ENCODE data around the gene HOMER2.
"Not testable (repeated sequence)": the region's sequence is repeated elsewhere in the genome, so short reads cannot be mapped to it uniquely, and the experiment has no call there.

Gene HOMER2

GRCh38 chr15:82831894-82832600 lies 120.5 kb downstream of the HOMER2 start:
- no peak for DNase-seq (ENCODE audit: low read depth in 2 of 2)

- DNase-seq (ENCODE audit: low read depth in 2 of 2) = no peak
Observed at GRCh38 chr15:82830427-82831173, 121.9 kb downstream of the HOMER2 start.

- DNase-seq (ENCODE audit: low read depth in 2 of 2) = no peak
Observed at GRCh38 chr15:82829234-82829633, 123.3 kb downstream of the HOMER2 start.

- DNase-seq (ENCODE audit: low read depth in 2 of 2) = no peak
Observed at GRCh38 chr15:82828075-82828474, 124.4 kb downstream of the HOMER2 start.

- DNase-seq (ENCODE audit: low read depth in 2 of 2) = no peak
Observed at GRCh38 chr15:82823049-82823448, 129.5 kb downstream of the HOMER2 start.

GRCh38 chr15:82821851-82822250 lies 130.7 kb downstream of the HOMER2 start:
- not testable (repeated sequence) for DNase-seq (ENCODE audit: low read depth in 2 of 2)

GRCh38 chr15:82821396-82821795 lies 131.1 kb downstream of the HOMER2 start:
- not testable (repeated sequence) for DNase-seq (ENCODE audit: low read depth in 2 of 2)

GRCh38 chr15:82820128-82820527 lies 132.4 kb downstream of the HOMER2 start:
- no peak for DNase-seq (ENCODE audit: low read depth in 2 of 2)

GRCh38 chr15:82812994-82813393 lies 139.5 kb downstream of the HOMER2 start:
- no peak for DNase-seq (ENCODE audit: low read depth in 2 of 2)

GRCh38 chr15:82810890-82811426 lies 141.6 kb downstream of the HOMER2 start:
- DNase-seq (ENCODE audit: low read depth in 2 of 2) = peak in 1 of 2 donors; percentile 36

GRCh38 chr15:82810061-82810889 lies 142.2 kb downstream of the HOMER2 start:
- no peak for DNase-seq (ENCODE audit: low read depth in 2 of 2)

GRCh38 chr15:82809308-82810060 lies 143.0 kb downstream of the HOMER2 start, which contains the start of gene WHAMM:
Gene WHAMM, plus strand, starts transcription at chr15:82809628. Its CDS starts 99 bp downstream, at chr15:82809727.
- DNase-seq (ENCODE audit: low read depth in 2 of 2) = peak; percentile 84 to 91

- DNase-seq (ENCODE audit: low read depth in 2 of 2) = no peak
Observed at GRCh38 chr15:82808634-82809041, 143.9 kb downstream of the HOMER2 start.

- DNase-seq (ENCODE audit: low read depth in 2 of 2) = no peak
Observed at GRCh38 chr15:82807920-82808633, 144.4 kb downstream of the HOMER2 start.

GRCh38 chr15:82805994-82806406 lies 146.5 kb downstream of the HOMER2 start, which contains the start of gene FSD2:
Gene FSD2, minus strand, starts transcription at chr15:82806069. Its CDS starts 18,679 bp downstream, at chr15:82787390.
- DNase-seq (ENCODE audit: low read depth in 2 of 2) = no peak

- no peak for DNase-seq (ENCODE audit: low read depth in 2 of 2)
Observed at GRCh38 chr15:82804575-82804949, 148.0 kb downstream of the HOMER2 start.

GRCh38 chr15:82803793-82804574 lies 148.5 kb downstream of the HOMER2 start:
- no peak for DNase-seq (ENCODE audit: low read depth in 2 of 2)

- DNase-seq (ENCODE audit: low read depth in 2 of 2) = no peak
Observed at GRCh38 chr15:82802497-82802896, 150.0 kb downstream of the HOMER2 start.

GRCh38 chr15:82799183-82799841 lies 153.2 kb downstream of the HOMER2 start:
- no peak for DNase-seq (ENCODE audit: low read depth in 2 of 2)
